GM19023 (cell line): ENCODE data around the gene ATP1A4.
"Not testable (repeated sequence)": the region's sequence is repeated elsewhere in the genome, so short reads cannot be mapped to it uniquely, and the experiment has no call there.

ENCODE experiments used
- ATAC-seq: cut with Tn5 transposase; IDR thresholded peaks from one replicate; pipeline ENCODE4 v1.9.1; 2021; ENCODE audit warnings: mild to moderate bottlenecking, moderate library complexity; ENCODE audit not compliant: unreplicated experiment

Gene ATP1A4

DNA sequence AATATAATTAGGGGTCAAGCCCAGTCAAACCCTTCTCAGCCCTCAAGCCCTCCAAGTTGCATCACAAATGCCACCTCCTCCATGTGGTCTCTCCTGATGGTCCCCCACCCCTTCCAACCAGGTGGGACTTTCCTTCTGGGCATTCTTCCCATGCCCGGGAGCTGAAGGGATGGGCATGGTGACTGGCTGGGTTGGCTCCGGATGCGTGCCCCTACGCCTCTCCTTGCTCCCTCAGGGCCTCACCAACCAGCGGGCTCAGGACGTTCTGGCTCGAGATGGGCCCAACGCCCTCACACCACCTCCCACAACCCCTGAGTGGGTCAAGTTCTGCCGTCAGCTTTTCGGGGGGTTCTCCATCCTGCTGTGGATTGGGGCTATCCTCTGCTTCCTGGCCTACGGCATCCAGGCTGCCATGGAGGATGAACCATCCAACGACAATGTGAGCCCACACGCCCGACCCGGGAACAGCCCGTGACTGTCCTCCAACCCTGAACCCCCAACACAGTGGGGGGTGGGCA lies 28.4 kb upstream of the ATP1A4 start:
- ATAC-seq, result no peak

DNA sequence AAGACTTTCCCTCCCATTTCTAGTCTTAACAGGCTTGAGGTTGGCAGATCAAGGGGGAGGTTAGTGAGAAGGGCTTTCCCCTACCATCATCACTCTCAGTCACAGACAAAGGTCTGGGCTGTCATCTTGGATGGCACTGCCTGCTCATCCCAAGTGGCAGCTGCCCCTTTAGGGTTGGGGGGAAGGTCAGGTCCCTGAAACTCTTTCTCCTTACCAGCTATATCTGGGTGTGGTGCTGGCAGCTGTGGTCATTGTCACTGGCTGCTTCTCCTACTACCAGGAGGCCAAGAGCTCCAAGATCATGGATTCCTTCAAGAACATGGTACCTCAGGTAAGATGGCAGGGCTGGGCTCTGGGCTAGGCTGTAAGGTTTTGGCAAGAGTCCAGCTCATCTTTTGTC lies 27.7 kb upstream of the ATP1A4 start:
- ATAC-seq, result no peak

DNA sequence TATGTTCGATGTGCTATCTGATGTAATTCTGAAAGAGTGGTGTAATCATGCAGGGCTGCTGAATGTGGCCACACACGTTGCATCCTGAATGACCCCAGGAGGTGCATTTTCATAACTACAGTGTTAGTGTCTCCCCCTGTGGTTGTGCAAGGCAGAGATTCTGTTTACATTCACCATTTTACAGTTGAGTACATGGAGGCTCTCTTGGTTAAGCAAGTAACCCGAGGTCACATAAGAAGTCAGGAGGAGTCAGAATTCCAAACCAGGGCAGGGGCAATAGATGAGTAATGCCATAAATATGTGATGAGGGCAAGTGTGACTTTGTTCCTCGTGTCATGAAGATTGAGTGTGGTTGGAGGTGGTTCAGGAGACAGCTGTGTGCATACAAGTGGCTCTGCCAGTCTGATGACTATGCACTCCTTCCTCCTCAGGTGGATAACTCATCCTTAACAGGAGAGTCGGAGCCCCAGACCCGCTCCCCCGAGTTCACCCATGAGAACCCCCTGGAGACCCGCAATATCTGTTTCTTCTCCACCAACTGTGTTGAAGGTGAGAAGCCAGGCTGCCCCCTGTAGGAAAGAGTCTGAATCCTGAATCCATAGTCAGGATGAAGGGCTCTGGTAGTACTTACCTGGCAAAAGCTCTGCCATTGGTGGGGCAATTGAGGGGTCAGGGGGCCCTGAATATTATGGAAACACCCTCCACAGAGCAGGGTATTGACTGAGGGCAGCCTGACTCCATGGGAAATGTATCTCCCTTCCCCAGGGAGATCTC lies 26.5 kb upstream of the ATP1A4 start:
- ATAC-seq, result no peak

DNA sequence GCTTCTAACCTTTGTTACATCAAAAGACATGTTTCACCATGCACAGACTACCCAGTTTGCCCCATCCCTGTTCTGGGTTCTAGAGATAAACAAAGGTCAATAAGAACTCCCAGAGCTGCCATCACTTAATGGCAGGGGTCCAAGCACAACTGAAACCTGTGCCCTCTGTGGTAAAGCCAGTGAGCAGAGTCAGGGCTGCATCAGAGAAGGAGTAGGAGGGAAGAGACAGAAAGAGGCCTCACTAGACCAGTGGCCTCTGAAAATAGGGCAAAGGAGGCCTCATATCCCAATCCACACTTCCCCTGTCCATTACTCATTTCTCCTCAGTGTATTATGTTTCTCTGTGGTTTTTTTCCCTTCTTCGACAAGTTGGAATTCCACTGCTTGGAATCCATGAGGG lies 25.7 kb upstream of the ATP1A4 start:
- no peak for ATAC-seq

- ATAC-seq, result not testable (repeated sequence)
Measured at GRCh38 chr1:160126342-160126741, 25.1 kb upstream of the ATP1A4 start.

- no peak for ATAC-seq
Measured at GRCh38 chr1:160127381-160127780, 24.0 kb upstream of the ATP1A4 start.

- ATAC-seq, result no peak
Measured at GRCh38 chr1:160127865-160128523, 23.4 kb upstream of the ATP1A4 start.

GRCh38 chr1:160128636-160129035 lies 22.8 kb upstream of the ATP1A4 start:
- ATAC-seq, result no peak

DNA sequence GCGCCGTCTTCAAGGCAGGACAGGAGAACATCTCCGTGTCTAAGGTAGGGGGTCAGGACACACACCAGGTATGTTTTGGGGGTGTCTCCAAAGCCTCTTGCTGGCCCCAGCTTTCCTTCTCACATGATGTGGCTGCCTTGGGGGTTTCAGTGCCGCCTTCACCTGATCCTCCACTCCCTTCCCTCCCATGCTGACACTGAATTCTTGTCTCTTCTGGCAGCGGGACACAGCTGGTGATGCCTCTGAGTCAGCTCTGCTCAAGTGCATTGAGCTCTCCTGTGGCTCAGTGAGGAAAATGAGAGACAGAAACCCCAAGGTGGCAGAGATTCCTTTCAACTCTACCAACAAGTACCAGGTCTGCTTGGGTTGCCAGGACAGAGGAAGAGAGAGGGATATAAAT lies 22.4 kb upstream of the ATP1A4 start:
- ATAC-seq, result no peak

DNA sequence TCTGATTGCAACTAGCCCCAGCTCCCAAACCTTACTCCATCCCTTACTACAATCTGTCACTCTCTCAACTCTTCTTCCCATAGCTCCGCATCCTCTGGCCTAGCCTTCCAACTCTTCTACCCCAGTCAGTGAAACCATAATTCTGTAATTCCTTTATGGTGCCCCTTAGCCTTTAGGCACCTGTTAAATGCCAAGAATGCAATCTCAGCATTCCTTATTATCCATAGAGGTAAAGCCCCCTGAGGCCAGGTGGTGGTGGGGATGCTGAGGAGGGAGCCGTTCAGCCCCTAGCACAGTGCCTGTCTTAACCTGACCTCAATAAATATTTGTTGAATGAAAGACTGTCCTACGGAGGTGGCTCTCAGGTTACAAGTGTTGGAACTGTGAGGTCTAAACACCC lies 21.8 kb upstream of the ATP1A4 start:
- no peak for ATAC-seq

- ATAC-seq, result no peak
Measured at GRCh38 chr1:160129966-160130365, 21.4 kb upstream of the ATP1A4 start.

DNA sequence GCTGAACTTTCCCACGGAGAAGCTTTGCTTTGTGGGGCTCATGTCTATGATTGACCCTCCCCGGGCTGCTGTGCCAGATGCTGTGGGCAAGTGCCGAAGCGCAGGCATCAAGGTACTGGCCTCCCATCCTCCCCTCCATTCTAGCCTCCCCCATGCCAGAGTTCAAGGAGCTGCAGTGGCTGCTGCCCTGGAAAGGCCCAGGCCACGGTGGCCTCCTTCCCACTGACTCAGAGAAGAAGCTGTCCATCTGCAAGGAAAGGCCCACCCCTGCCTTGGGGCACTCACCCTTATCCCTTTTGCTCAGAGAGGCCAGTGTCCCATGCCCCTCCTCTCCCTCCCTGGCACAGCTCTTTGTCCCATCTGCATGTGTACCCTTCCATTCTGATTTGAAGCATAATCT lies 20.9 kb upstream of the ATP1A4 start:
- ATAC-seq, result no peak

- ATAC-seq, result no peak
Measured at GRCh38 chr1:160130939-160131338, 20.5 kb upstream of the ATP1A4 start.

DNA sequence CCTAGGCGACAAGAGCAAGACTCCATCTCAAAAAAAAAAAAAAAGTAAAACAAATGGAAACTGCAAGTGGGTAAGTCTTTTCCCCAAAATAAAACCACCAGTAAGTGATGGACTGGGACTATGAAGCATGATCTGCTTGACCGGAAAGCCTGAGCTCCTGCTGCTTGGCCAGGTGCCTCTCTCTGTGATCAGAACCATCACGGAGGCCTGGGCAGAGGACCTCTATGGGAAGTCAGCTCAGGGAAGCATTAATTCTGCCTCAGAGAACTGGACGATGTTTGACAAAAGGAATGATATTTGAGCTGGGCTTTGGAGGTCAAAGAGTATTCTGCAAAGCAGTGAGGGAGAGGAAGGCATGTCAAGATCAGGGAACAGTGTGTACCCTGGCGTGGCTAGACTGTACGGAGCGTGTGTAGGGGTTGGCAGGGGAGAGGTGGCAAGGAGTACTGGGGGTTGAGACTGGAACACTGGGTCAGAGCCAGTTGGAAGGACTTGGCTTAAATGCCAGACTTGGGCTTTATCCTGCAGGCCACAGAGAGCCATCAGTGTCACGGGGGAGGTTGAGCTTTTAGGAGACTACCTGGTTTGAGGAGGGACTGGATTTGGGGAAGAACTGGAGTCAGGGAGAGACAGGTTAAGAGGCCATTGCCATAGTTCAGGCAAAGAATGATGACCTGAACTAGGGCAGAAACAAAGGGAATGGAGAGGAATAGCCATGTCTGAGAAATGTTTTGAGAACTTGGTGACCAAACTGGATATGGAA lies 19.4 kb upstream of the ATP1A4 start:
- no peak for ATAC-seq

DNA sequence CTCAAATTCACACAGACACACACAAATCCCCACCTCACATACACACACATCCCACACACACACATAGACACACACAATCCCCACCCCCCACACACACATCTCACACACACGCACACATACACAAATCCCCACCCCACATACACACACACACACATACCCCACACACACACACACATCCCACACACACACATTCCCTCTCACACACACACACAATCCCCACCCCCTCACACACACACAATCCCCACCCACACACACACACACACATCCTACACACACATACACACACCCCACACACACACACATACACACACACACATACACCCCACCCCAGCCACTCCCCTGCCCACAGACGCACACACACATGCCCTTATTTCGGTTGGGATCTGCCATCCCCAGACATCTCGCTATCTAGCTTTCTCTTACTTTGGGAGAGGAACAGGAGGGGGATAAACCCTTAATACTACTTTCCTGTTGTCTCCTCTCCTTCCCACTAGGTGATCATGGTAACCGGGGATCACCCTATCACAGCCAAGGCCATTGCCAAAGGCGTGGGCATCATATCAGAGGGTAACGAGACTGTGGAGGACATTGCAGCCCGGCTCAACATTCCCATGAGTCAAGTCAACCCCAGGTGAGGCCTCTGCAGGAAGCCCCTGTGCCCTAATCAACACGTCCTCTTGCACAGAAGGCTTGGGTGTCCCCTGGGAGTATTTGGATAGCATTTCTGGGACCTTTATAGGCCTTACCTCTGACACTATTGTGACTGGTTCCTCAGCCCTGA lies 17.2 kb upstream of the ATP1A4 start:
- no peak for ATAC-seq

DNA sequence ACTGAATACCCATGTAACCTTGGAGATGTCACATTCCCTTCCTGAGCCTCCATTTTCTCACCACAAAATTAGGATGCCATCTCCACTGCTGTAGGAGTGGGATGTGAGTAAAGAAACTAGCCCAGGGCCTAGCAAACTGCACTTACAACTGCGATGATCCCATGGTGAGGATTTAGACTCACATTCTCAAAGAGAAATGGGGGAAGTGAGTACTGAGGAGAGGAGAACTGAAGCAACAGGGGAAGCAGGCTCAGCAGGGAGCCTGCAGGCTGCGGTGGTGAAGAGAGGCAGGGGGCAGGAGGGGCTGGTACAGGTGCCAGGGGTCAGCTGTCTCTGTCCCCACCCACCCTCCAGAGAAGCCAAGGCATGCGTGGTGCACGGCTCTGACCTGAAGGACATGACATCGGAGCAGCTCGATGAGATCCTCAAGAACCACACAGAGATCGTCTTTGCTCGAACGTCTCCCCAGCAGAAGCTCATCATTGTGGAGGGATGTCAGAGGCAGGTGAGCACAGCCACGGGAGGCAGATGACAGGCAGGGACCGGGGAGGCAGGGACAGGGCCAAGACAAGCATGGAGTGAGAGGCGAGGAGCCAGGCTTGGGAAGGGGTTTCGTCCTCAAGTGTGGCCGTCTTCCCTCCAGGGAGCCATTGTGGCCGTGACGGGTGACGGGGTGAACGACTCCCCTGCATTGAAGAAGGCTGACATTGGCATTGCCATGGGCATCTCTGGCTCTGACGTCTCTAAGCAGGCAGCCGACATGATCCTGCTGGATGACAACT lies 16.4 kb upstream of the ATP1A4 start:
- ATAC-seq, result no peak

DNA sequence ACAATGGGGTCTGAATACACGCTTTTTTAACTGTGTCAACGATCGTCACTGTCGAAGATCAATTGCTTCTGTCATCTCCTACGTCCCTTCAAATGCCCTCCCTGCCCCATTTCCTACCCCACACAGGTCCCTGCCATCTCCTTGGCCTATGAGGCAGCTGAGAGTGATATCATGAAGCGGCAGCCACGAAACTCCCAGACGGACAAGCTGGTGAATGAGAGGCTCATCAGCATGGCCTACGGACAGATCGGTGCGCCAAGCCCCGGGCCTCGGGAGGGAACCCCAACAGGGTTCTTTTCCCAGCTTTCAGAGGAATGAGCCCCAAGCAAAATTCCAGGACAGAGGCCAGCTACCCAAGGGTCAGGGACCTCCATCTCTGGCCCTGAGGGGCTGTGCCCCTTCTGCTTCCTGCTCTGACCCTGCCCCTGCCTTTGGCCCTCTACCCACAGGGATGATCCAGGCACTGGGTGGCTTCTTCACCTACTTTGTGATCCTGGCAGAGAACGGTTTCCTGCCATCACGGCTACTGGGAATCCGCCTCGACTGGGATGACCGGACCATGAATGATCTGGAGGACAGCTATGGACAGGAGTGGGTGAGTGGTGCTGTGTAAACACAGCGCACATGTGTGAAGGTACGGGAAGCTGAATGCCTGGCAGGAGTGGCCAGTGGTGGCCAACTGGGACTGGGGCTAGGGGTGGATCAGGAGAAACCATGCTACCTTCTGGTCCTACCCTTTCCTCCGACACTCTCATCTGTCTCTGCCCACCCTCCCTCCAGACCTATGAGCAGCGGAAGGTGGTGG lies 15.1 kb upstream of the ATP1A4 start:
- no peak for ATAC-seq

DNA sequence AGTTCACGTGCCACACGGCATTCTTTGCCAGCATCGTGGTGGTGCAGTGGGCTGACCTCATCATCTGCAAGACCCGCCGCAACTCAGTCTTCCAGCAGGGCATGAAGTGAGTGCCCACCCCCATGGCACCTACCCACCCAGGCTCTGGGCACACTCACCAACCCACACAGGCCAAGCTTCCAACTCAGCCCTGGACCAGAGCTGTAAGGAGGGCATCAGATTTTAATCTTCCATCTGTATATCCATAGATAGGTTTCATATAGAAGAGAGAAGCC lies 14.5 kb upstream of the ATP1A4 start:
- ATAC-seq, result no peak

GRCh38 chr1:160137216-160137862 lies 14.1 kb upstream of the ATP1A4 start:
- ATAC-seq, result no peak
